ENCODE data around the gene SLIT3.
"Not testable (repeated sequence)": the region's sequence is repeated elsewhere in the genome, so short reads cannot be mapped to it uniquely, and the experiment has no call there.

The SLIT3 gene

GRCh38 chr5:169219351-169219750 is 81.6 kb downstream of the SLIT3 start:
- no peak for DNase-seq (ENCODE audit: low read depth)

GRCh38 chr5:169218861-169219260 is 82.1 kb downstream of the SLIT3 start:
- no peak for DNase-seq (ENCODE audit: low read depth)

GRCh38 chr5:169218176-169218575 is 82.8 kb downstream of the SLIT3 start:
- no peak for DNase-seq (ENCODE audit: low read depth)

GRCh38 chr5:169216866-169217265 is 84.1 kb downstream of the SLIT3 start:
- DNase-seq (ENCODE audit: low read depth), result no peak

GRCh38 chr5:169213479-169213878 is 87.5 kb downstream of the SLIT3 start:
- no peak for DNase-seq (ENCODE audit: low read depth)

DNA sequence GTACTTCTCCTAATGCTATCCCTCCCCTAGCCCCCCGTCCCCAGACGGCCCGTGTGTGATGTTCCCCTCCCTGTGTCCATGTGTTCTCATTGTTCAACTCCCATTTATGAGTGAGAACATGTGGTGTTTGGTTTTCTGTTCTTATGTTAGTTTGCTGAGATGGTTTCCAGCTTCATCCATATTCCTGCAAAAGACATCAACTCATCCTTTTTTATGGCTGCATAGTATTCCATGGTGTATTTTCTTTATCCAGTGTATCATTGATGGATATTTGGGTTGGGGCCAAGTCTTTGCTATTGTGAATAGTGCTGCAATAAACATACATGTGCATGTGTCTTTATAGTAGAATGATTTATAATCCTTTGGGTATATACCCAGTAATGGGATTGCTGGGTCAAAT is 89.2 kb downstream of the SLIT3 start:
- not testable (repeated sequence) for DNase-seq (ENCODE audit: low read depth)

- DNase-seq (ENCODE audit: low read depth), result no peak
Observed at GRCh38 chr5:169204788-169205400, 96.0 kb downstream of the SLIT3 start.

DNA sequence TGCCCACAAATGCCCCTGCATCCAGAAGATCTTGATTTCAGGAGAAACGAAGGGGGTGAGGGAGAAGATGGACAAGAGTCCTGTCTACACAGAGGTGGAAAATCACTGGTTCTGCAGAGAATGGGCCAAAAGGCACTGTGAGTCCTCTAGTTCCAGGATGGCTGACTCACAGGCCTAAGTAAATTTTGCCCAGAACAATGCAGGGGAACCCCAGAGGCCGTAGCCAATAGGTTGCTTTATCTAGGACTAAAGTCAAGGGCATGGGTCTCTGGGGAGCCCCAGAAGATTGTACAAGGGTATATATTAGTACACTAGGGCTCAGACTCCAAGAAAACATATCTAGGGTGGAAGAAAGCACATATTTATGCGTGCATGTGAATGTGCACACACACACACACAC is 98.0 kb downstream of the SLIT3 start:
- no peak for DNase-seq (ENCODE audit: low read depth)

DNA sequence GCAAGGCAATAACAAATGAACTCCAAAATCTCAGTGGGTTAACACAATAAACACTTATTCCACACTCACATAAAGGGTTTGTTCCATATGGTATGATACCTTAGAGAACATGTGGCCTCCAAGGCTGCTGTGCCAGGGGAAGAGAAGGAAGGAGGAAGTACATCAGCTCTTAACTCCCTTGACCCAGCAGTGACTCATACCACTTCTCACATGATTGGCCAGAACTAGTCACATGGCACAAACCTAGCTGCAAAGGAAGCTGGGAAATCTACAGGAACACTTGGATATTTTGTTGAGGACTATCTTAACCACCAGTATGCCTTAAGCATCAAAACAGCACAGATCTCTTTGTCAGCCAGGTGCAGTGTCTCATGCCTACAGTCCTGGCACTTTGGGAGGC is 99.3 kb downstream of the SLIT3 start:
- DNase-seq (ENCODE audit: low read depth), result no peak

DNA sequence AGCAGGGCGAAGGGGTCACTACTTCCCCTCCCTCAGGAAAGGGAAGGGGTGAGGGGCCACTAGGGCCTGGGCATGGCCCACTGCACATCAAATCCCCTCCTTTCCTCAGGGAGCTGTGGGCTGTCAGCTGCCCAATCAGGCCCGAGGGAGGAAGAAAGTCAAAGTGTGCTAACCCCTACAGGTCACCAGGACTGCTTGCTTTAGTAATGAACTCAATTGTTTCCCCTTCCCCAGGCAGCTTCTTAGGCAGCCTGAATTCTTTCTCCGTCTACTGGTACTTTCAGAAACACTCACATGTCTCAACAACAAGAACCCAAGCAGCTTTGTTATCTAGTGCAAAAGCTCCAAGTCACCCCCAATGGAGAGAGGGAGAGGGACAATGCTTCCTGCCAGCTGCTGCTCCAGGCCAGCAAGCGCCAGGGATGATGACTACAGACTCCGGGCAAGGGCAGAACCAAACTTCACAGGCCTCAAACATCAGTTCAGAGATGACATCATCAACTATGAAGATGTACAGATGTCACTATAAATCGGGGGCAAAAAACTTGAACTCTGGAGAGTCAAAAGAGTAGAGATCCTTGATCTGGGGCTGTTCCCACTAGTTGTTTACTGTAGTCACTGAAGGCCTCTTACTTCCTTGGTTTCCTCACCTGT is 100.7 kb downstream of the SLIT3 start:
- no peak for DNase-seq (ENCODE audit: low read depth)

DNA sequence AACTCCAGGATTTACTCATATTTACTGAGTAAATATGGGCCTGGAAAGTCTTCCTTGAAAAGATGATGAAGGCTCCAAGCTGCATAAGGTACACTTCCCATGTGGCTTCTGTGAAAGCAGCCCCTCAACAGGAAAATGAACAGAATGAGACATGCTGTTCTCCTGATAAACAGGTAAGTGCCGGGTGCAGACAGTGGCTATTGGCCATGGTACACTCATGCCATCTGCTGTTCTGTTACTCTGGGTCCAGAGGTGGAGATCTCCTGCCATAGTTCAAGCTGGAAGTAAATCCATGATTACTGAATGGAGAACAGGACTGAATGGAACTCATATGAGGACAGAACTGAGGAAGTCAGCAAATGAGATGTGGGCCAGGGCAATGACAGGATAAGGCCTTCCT is 103.6 kb downstream of the SLIT3 start:
- no peak for DNase-seq (ENCODE audit: low read depth)

GRCh38 chr5:169196059-169196458 is 104.9 kb downstream of the SLIT3 start:
- DNase-seq (ENCODE audit: low read depth), result no peak

DNA sequence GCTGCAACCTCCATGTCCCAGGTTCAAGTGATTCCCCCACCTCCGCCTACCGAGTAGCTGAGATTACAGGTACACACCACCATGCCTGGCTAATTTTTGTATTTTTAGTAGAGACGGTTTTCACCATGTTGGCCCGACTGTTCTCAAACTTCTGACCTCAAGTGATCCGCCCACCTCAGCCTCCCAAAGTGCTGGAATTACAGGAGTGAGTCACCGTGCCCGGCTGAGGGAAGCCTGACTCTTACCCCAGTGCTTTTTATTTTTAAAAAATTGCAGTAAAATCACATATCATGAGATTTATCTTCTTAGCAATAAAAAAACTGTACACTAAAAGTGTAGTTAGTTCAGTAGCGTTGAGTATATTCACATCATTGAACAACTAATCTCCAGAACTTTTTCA is 105.3 kb downstream of the SLIT3 start:
- DNase-seq (ENCODE audit: low read depth), result no peak

DNA sequence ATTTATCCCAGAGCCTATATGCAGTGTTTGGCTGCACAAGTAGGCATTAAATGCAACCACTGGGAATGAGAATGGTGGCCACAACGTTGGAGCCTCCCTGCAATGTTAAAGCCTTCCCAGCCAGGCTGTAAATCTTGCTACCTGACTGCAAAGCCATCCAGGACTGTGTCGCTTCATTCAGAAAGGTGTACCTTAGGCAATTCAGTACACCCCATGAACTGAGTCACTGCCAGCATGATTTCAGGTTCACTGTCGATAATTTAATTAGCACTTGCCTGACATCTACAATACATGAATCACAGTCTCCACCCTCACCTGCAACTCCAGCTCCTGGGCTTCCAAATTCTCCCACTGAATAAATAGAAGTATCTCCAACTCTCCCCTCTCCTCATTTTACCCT is 108.4 kb downstream of the SLIT3 start:
- no peak for DNase-seq (ENCODE audit: low read depth)

DNA sequence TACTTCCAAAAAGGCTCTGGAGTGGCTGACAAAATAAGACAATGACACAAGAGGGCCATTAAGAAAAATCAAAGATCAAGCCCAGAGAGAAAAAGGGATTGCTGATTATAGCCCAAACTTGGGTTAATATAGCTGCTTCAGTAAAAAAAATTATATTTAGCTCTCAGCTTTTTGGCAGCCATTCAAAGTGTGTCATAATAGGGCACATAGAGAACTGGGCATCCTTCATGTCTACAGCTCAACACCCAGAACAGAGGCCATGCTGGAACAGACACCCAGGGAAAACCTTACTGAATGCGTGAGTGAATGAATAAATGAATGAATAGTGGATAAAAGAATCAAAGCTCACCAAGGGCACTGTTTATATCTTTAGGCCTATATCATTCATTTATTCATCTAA is 110.1 kb downstream of the SLIT3 start:
- no peak for DNase-seq (ENCODE audit: low read depth)

DNA sequence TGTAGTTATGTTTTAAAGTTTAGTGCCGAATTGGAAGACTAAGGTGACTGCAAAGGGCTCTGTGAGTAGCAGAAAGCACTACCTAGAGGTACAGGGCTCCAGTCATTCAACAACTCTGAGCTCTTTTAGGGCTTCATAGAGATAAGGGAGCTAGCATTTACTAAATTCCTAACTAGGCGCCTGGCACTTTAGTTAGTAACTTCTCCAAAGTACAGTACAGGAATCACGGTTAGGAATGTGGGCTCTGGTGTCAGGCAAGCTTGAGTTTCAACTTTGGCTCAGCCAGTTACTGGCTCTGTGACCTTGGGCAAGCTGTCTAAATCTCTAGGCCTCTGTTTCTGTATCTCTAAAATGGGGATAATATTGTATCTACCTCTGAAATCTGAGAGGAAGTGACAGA is 115.3 kb downstream of the SLIT3 start:
- DNase-seq (ENCODE audit: low read depth), result no peak

DNA sequence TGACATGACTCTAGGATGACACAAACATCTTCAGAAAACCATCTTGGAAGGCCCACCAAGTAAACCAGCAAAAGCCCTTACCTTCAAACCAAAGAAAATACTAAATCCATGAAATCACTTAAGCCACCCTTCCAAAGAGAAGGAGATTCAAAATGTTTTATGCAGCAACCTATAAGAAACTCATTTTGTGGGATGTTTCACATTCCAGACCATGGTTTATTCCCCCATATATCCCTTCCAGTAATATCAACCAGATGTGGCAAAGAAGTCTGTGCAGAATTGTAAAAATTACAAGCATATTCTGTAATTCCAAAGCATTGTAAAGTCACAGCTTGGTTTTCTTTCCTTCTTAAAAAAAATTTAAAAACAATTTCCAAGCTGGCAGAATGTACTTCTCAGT is 117.4 kb downstream of the SLIT3 start:
- DNase-seq (ENCODE audit: low read depth), result no peak

DNA sequence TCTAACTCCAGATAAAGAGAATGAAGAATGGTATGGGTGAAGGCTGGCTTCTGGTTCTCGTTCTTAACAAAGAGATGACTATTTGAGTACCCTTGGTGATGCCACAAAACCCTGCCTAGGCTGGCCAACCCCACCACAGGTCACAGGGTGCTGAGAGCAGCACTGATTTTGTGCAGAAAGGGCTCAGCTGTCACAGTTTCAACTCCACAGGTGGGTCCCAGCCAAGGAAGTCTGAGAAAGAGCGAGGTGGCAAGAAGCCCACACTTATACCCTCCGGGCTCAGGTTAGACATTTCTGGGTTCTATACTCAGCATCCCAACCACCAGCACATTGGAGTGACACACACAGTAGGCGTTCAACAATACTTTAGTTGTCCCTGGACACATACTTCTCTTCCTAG is 118.1 kb downstream of the SLIT3 start:
- no peak for DNase-seq (ENCODE audit: low read depth)

DNA sequence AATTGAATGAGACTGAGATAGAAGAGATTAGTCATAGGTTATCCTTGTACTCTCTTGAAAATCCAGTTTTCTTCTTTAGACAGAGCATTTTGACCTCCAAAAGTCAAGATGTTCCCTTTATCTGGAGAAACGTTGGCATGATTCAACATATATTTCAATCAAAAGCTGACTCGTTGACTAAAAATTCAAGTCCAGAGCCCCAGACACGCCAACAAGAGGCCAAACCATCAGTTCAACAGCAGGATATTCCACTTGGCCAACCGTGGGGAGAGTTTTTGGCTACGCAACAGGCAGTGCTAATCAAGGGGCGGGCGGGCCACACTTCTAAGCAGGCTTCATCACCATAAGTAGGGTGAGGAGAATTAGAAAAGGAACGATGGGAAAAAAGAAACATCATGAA is 119.1 kb downstream of the SLIT3 start:
- DNase-seq (ENCODE audit: low read depth), result no peak

DNA sequence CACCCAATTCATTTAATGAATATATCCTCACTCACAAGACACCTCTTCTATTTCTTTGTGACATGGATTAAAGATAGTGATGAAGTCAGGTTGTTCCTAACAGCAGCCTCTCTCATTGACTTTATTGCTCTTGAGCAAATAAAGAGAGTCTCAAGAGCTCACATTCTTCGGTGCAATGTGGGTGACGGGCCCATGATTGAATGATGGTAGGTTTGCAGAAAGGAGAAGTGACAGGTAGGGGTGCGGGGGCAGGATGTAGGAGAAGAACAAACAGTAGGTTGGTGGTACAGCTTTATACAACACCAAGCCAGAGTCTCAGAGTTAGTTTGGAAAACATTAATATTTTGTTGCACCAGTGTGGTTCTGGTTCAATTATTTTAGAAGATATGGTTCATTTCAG is 122.2 kb downstream of the SLIT3 start:
- no peak for DNase-seq (ENCODE audit: low read depth)

DNA sequence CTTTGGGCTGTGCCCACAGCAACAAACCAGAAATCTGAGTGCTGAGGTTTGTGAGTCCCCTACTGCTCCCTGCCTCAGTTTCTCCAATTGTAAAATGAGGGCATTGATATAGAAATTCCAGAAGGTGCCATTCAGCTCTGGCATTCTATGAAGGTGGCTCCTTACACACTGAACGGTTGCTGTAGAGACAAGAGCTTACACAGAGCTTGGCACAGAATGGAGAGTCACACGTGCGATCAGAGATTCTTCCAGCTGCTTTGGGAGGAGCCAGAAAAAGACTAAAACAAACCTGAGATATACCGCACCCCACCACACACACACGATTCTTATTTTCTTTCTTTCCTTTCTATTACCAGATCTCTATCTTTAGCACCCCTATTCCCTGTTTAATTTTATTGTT is 122.7 kb downstream of the SLIT3 start:
- no peak for DNase-seq (ENCODE audit: low read depth)

- no peak for DNase-seq (ENCODE audit: low read depth)
Observed at GRCh38 chr5:169176709-169177694, 123.9 kb downstream of the SLIT3 start.

DNA sequence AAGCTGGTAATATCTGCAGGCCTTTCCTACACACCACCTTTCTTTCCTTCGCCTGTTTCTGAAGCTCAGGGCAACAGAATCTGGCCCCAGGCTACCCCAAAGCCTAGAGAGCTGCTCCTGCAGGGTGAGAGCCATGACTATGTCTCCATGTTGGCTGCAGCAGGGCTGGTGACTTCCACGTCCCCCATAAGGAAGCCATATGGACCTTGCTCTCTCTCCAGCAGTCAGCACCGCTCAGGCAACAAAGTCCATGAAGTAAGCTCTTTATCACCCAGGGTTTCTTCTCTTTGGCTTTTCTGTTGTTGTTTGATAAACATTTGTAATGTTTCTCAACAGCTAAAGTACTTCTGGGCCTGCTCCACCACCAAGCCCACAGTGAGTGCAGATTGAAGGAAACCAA is 125.2 kb downstream of the SLIT3 start:
- DNase-seq (ENCODE audit: low read depth), result no peak
